GM12878 (cell line): ENCODE results near the gene TMEM132D. TPM values are rescaled to one million over a fixed set of nuclear protein-coding genes. Genes with fewer than 3 reads are reported as not detected.

ENCODE experiments used
- ATAC-seq: fragments of 200-7000 bp; cut with Tn5 transposase; 3 replicates; pipeline ENCODE4 v1.9.1; 2020; ENCODE audit warnings: mild to moderate bottlenecking, moderate library complexity
- BruUV-seq: library from RNA; stranded (reverse); fragments of 400-500 nt; replicated peaks from 2 replicates; lab custom pipeline; 2021; lab: Mats Ljungman, UMichigan
- CTCF ChIA-PET: fragments of 300-600 bp; sonication (Branson Sonifier 250); formaldehyde crosslinking; extraction: SDS; loops from one replicate; lab custom pipeline; 2021; ENCODE audit warnings: inconsistent platforms; lab: Yijun Ruan, JAX
- POLR2A ChIA-PET: fragments of 350-600 bp; formaldehyde crosslinking; extraction: SDS; loops from one replicate; lab custom pipeline; 2021; ENCODE audit warnings: inconsistent platforms; lab: Charles Lee
- RAD21 ChIA-PET: fragments of 300-600 bp; sonication (Branson Sonifier 250); formaldehyde crosslinking; loops from one replicate; lab custom pipeline; 2023; ENCODE audit warnings: antibody characterized with exemption; ENCODE audit not compliant: unreplicated experiment; lab: Charles Lee
- SMC1A ChIA-PET: fragments of 300-600 bp; sonication (Branson Sonifier 250); formaldehyde crosslinking; loops from one replicate; lab custom pipeline; 2023; ENCODE audit not compliant: unreplicated experiment, uncharacterized antibody; lab: Charles Lee
- DNase-seq: peaks from one replicate; pipeline ENCODE4 v3.0.0-alpha.2; 2011; ENCODE audit warnings: low read depth, low spot score
- FAIRE-seq: peaks from 3 replicates; lab custom pipeline; 2011; peaks lifted over from hg19 to GRCh38; lab: Jason Lieb, UNC
- H2AFZ ChIP-seq: 2 replicates; pipeline ENCODE4 v1.6.0; 2011; ENCODE audit warnings: low read depth, low read length, control low read depth; ENCODE audit not compliant: control insufficient read depth
- H3K27ac ChIP-seq: 2 replicates; pipeline ENCODE4 v1.5.1; 2011; ENCODE audit warnings: control low read depth; ENCODE audit not compliant: control insufficient read depth, insufficient read depth
- H3K27me3 ChIP-seq, 2 experiments: replicated peaks in 1 of 2; 2 replicates each; pipeline versions ENCODE4 v1.6.0 to v1.6.1; 2011; ENCODE audit warnings: low read length in 1 of 2; ENCODE audit not compliant: control insufficient read depth in 2 of 2, insufficient read depth in 2 of 2
- H3K36me3 ChIP-seq, 2 experiments: 2 replicates each; pipeline ENCODE4 v1.5.1; 2011; ENCODE audit warnings: low read length in 1 of 2; ENCODE audit not compliant: control insufficient read depth in 2 of 2, insufficient read depth in 2 of 2
- H3K4me1 ChIP-seq: 2 replicates; pipeline ENCODE4 v1.6.1; 2011; ENCODE audit warnings: mild to moderate bottlenecking, low read length, moderate library complexity, mixed read lengths; ENCODE audit not compliant: control insufficient read depth, insufficient read depth
- H3K4me2 ChIP-seq: 2 replicates; pipeline ENCODE4 v1.6.0; 2011; ENCODE audit warnings: control low read depth; ENCODE audit not compliant: control insufficient read depth, insufficient read depth
- H3K4me3 ChIP-seq: fragments of 200-600 bp; sonication (generic); 2 replicates; pipeline ENCODE4 v1.5.1; 2016
- H3K79me2 ChIP-seq: 2 replicates; pipeline ENCODE4 v1.6.0; 2011; ENCODE audit warnings: low read length; ENCODE audit not compliant: control insufficient read depth, insufficient read depth
- H3K9ac ChIP-seq: 2 replicates; pipeline ENCODE4 v1.8.0; 2011; ENCODE audit warnings: low read length, control low read depth, mixed read lengths; ENCODE audit not compliant: control insufficient read depth, insufficient read depth
- H3K9me3 ChIP-seq: replicated peaks from 3 replicates; pipeline ENCODE4 v1.5.1; 2011; ENCODE audit warnings: mild to moderate bottlenecking, low read length; ENCODE audit not compliant: control insufficient read depth, insufficient read depth
- H4K20me1 ChIP-seq: 2 replicates; pipeline ENCODE4 v1.6.0; 2011; ENCODE audit not compliant: control insufficient read depth, insufficient read depth
- BCL11A ChIP-seq: IDR thresholded peaks from 2 replicates; pipeline ENCODE4 v1.6.1; 2011; ENCODE audit warnings: low read depth, low read length
- E2F4 ChIP-seq: IDR thresholded peaks from 2 replicates; pipeline ENCODE4 v1.6.1; 2012; ENCODE audit warnings: low read depth, low read length, improper control_type of control experiment
- FOXK2 ChIP-seq: fragments of 450-650 bp; IDR thresholded peaks from 2 replicates; pipeline ENCODE4 v1.6.1; 2017; ENCODE audit warnings: mild to moderate bottlenecking, moderate library complexity
- RAD51 ChIP-seq: fragments of 450-650 bp; IDR thresholded peaks from 2 replicates; pipeline ENCODE4 v1.6.1; 2016; ENCODE audit warnings: moderate library complexity, mild to moderate bottlenecking, inconsistent platforms
- SMAD5 ChIP-seq: IDR thresholded peaks from 2 replicates; pipeline ENCODE4 v1.6.1; 2016; ENCODE audit warnings: antibody characterized with exemption, low read depth
- SUZ12 ChIP-seq: fragments of 200-600 bp; sonication (generic); IDR thresholded peaks from one replicate; pipeline ENCODE4 v1.6.1; 2018; ENCODE audit warnings: antibody characterized with exemption, mild to moderate bottlenecking; ENCODE audit not compliant: unreplicated experiment
- ZNF217 ChIP-seq: fragments of 450-650 bp; IDR thresholded peaks from 2 replicates; pipeline ENCODE4 v1.6.1; 2017; ENCODE audit warnings: antibody characterized with exemption, mild to moderate bottlenecking
- ZNF384 ChIP-seq: IDR thresholded peaks from 2 replicates; pipeline ENCODE4 v1.6.1; 2012; ENCODE audit warnings: low read depth, mild to moderate bottlenecking, low read length, improper control_type of control experiment, borderline replicate concordance
- ZNF592 ChIP-seq: fragments of 450-650 bp; IDR thresholded peaks from 2 replicates; pipeline ENCODE4 v1.6.1; 2017; ENCODE audit warnings: mild to moderate bottlenecking, moderate library complexity
- ZNF687 ChIP-seq: fragments of 450-650 bp; IDR thresholded peaks from 2 replicates; pipeline ENCODE4 v1.6.1; 2017; ENCODE audit warnings: mild to moderate bottlenecking, moderate library complexity
- WGBS: methylation state at CpG from one replicate; pipeline ENCODE4 v1.1.6; 2016; ENCODE audit warnings: low lambda C conversion rate; ENCODE audit not compliant: insufficient replicate concordance, insufficient coverage; ENCODE audit errors: missing lambda C conversion rate; 5-methylcytosine and 5-hydroxymethylcytosine counted together
- in situ Hi-C: fragments of 300-500 bp; cut with MboI; formaldehyde crosslinking; loops from 9 replicates; pipeline ENCODE4 v1.14.3; 2018; ENCODE audit warnings: mixed read lengths
- intact Hi-C: fragments of 100-400 bp; cut with micrococcal nuclease; formaldehyde crosslinking; loops from one replicate; pipeline ENCODE4 v1.14.2; 2022; ENCODE audit not compliant: unreplicated experiment
- polyA plus RNA-seq, 11 experiments: library from polyadenylated mRNA; depleted of rRNA in 4 of 11; unstranded in 6 of 11; stranded (reverse) in 5 of 11; fragments of >200 nt; fragmentation: Nextera tagmentation in 4 of 11; fragmentation: Illumina TruSeq in 1 of 11; extraction: Ambion mirVana in 4 of 11; extraction: Trizol in 1 of 11; gene quantifications; 1 replicate in 1 of 11; 2 replicates in 10 of 11; pipeline versions ENCODE4 v1.2.1 to v1.2.3, GENCODE V29; 2011 to 2016; ENCODE audit warnings: inconsistent platforms in 2 of 11, missing spikeins in 2 of 11, low read depth in 1 of 11
- total RNA-seq, 4 experiments: library from RNA; depleted of rRNA in 3 of 4; stranded (reverse); fragments of >200 nt in 3 of 4; fragmentation: Illumina TruSeq in 1 of 4; extraction: Trizol in 1 of 4; gene quantifications; 2 replicates each; pipeline versions ENCODE4 v1.2.1 to v1.2.3, GENCODE V29; 2013 to 2021
- TF ChIP-seq, protein P1 (sequence below): fragments of 450-650 bp; IDR thresholded peaks from 2 replicates; pipeline ENCODE4 v1.6.1; 2018; ENCODE audit warnings: borderline replicate concordance, mild to moderate bottlenecking; ENCODE audit not compliant: partially characterized antibody

TMEM132D gene
- total and polyA plus RNA-seq, 10 of the 15 experiments (the other 5 are each of a cell fraction or from before 2014, with no cell fraction given), result under 0.01 to 0.12 (median 0.02) TPM; not detected in 3

DNA sequence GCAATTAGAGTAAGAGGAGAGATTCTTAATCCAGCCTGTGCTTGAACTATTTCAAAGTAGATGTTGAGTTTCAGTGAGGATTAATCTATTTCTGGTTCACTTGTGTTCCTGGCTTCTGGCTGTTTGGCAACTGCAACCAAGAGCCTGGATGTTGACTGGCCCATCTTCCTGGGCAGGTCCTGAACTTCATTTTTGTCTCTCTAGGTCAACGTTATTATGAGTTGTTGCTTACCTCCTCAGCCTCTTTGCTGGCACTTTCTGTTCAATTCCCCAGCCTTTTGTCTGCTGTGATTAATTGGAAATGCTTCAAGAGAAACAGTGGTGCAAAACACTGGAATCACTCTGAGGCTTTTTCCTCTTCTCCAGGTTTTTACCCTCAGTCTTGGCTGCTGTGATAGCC, 56.8 kb downstream of the TMEM132D start:
- FAIRE-seq (no peak), ATAC-seq (no peak), DNase-seq (no peak)
- no TSS peak for BruUV-seq
- intact Hi-C loops (no loop called here), in situ Hi-C loops (no loop called here)
- Histone ChIP-seq H3K36me3 (no peaks in the 10 kb centered on the region), H3K79me2 (no peaks in the 10 kb centered on the region), H3K27me3 (no peaks in the 10 kb centered on the region), H3K4me1 (no peaks in the 10 kb centered on the region), H3K9ac (no peak overlapping the region), H3K4me3 (no peak overlapping the region), H4K20me1 (no peaks in the 10 kb centered on the region), H3K9me3 (no peaks in the 10 kb centered on the region), H2AFZ (no peak overlapping the region), H3K27ac (no peak overlapping the region), H3K4me2 (no peak overlapping the region)
- SMC1A ChIA-PET, result interaction anchor here (1.1 kb wide), 1 partner anchor 9 kb away, joined by 3 read pairs; no protein-coding TSS in a partner anchor
- CTCF ChIA-PET, result no interaction called here
- 0% methylated on average over 1 of the region's 1 CpG for WGBS
- POLR2A ChIA-PET, result no interaction called here
- RAD21 ChIA-PET, result no interaction called here
- no peak for TF ChIP-seq ZNF592
- no peak for TF ChIP-seq E2F4
- no peak for TF ChIP-seq RAD51
- no peak for TF ChIP-seq ZNF217
- TF ChIP-seq ZNF384, result no peak
- no peak for TF ChIP-seq SUZ12
- TF ChIP-seq FOXK2, result no peak
- no peak for TF ChIP-seq SMAD5
- TF ChIP-seq BCL11A, result no peak
- TF ChIP-seq ZNF687, result no peak
- TF ChIP-seq, protein P1, sequence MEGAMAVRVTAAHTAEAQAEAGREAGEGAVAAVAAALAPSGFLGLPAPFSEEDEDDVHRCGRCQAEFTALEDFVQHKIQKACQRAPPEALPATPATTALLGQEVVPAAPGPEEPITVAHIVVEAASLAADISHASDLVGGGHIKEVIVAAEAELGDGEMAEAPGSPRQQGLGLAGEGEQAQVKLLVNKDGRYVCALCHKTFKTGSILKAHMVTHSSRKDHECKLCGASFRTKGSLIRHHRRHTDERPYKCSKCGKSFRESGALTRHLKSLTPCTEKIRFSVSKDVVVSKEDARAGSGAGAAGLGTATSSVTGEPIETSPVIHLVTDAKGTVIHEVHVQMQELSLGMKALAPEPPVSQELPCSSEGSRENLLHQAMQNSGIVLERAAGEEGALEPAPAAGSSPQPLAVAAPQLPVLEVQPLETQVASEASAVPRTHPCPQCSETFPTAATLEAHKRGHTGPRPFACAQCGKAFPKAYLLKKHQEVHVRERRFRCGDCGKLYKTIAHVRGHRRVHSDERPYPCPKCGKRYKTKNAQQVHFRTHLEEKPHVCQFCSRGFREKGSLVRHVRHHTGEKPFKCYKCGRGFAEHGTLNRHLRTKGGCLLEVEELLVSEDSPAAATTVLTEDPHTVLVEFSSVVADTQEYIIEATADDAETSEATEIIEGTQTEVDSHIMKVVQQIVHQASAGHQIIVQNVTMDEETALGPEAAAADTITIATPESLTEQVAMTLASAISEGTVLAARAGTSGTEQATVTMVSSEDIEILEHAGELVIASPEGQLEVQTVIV, result no peak
